ENCODE results near the gene KLHL30.

The KLHL30 gene

GRCh38 chr2:238119756-238120462, 18.6 kb upstream of the KLHL30 start:
- no peak for DNase-seq

- peak; percentile 38 for DNase-seq
These were observed 17.8 kb upstream of the KLHL30 start for GRCh38 chr2:238120463-238121298.

- no peak for DNase-seq
These were observed 16.8 kb upstream of the KLHL30 start for GRCh38 chr2:238121511-238122286.

- DNase-seq = no peak
These were observed 15.9 kb upstream of the KLHL30 start for GRCh38 chr2:238122287-238123217.

GRCh38 chr2:238123218-238123971, 15.1 kb upstream of the KLHL30 start:
- no peak for DNase-seq

- no peak for DNase-seq
These were observed 14.4 kb upstream of the KLHL30 start for GRCh38 chr2:238123991-238124470.

- no peak for DNase-seq
These were observed 13.9 kb upstream of the KLHL30 start for GRCh38 chr2:238124488-238125126.

- DNase-seq = no peak
These were observed 13.2 kb upstream of the KLHL30 start for GRCh38 chr2:238125127-238125885.

- no peak for DNase-seq
These were observed 12.1 kb upstream of the KLHL30 start for GRCh38 chr2:238126338-238126737.

- no peak for DNase-seq
These were observed 11.7 kb upstream of the KLHL30 start for GRCh38 chr2:238126775-238127164.

GRCh38 chr2:238127165-238128060, 11.1 kb upstream of the KLHL30 start:
- peak; percentile 79 for DNase-seq

GRCh38 chr2:238128061-238128440, 10.4 kb upstream of the KLHL30 start:
- no peak for DNase-seq

GRCh38 chr2:238128534-238129001, 9.9 kb upstream of the KLHL30 start:
- no peak for DNase-seq

GRCh38 chr2:238129166-238130010, 9.1 kb upstream of the KLHL30 start:
- no peak for DNase-seq

GRCh38 chr2:238130111-238130695, 8.3 kb upstream of the KLHL30 start:
- DNase-seq = no peak

GRCh38 chr2:238130696-238131628, 7.5 kb upstream of the KLHL30 start:
- DNase-seq = no peak
